Ectodermal cell (in vitro differentiated cells): ENCODE results near the gene SP6.

Experiments used
- H3K27ac ChIP-seq: 2 replicates; pipeline ENCODE4 v1.7.0; 2013; ENCODE audit warnings: mild to moderate bottlenecking, low read depth, low read length; ENCODE audit not compliant: insufficient read depth, poor library complexity, severe bottlenecking
- H3K27me3 ChIP-seq: 2 replicates; pipeline ENCODE4 v1.7.0; 2013; ENCODE audit warnings: mild to moderate bottlenecking, low read length; ENCODE audit not compliant: insufficient read depth, control insufficient read depth, poor library complexity, severe bottlenecking
- H3K36me3 ChIP-seq: one replicate; pipeline ENCODE4 v1.7.0; 2013; ENCODE audit warnings: low read length; ENCODE audit not compliant: control insufficient read depth, insufficient read depth
- H3K4me1 ChIP-seq: one replicate; pipeline ENCODE4 v1.7.0; 2013; ENCODE audit warnings: low read length; ENCODE audit not compliant: control insufficient read depth, insufficient read depth
- H3K4me3 ChIP-seq: 2 replicates; pipeline ENCODE4 v1.7.0; 2013; ENCODE audit warnings: low read depth, low read length, control low read depth; ENCODE audit not compliant: insufficient read depth
- H3K9me3 ChIP-seq: 2 replicates; pipeline ENCODE4 v1.7.0; 2013; ENCODE audit warnings: mild to moderate bottlenecking, low read length, moderate library complexity; ENCODE audit not compliant: control insufficient read depth
- WGBS, 2 experiments: methylation state at CpG; one replicate each; pipeline ENCODE4 v1.1.7; 2013; ENCODE audit warnings: missing lambda C conversion rate in 2 of 2; 5-methylcytosine and 5-hydroxymethylcytosine counted together

Gene SP6

DNA sequence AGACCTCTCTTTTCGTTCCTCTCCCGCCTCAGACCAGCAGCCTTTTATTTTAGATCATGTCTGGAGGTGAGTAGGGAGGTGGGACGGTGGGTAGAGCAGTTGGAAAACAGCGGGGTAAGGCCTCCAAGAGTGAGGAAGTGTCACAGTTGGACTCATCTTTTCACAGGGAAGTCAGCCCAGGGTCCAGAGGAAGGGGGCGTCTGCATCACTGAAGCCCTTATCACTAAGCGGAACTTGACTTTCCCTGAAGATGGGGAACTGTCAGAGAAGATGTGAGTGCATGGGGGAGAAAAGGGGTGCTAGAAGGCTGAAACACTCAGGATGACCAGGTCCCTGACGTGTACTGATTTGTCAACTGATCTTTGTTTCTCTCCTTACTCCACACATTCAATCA is 19.0 kb downstream of the SP6 start:
- Histone ChIP-seq H3K27me3 (no peaks in the 10 kb centered on the region), H3K36me3 (peaks cover 10% of the 10 kb centered on the region), H3K27ac (no peak overlapping the region), H3K9me3 (no peaks in the 10 kb centered on the region), H3K4me3 (peak overlapping the region; percentile 88), H3K4me1 (peaks cover 5% of the 10 kb centered on the region)
- WGBS, 2 experiments = 24% methylated on average over 7 of the region's 7 CpGs

DNA sequence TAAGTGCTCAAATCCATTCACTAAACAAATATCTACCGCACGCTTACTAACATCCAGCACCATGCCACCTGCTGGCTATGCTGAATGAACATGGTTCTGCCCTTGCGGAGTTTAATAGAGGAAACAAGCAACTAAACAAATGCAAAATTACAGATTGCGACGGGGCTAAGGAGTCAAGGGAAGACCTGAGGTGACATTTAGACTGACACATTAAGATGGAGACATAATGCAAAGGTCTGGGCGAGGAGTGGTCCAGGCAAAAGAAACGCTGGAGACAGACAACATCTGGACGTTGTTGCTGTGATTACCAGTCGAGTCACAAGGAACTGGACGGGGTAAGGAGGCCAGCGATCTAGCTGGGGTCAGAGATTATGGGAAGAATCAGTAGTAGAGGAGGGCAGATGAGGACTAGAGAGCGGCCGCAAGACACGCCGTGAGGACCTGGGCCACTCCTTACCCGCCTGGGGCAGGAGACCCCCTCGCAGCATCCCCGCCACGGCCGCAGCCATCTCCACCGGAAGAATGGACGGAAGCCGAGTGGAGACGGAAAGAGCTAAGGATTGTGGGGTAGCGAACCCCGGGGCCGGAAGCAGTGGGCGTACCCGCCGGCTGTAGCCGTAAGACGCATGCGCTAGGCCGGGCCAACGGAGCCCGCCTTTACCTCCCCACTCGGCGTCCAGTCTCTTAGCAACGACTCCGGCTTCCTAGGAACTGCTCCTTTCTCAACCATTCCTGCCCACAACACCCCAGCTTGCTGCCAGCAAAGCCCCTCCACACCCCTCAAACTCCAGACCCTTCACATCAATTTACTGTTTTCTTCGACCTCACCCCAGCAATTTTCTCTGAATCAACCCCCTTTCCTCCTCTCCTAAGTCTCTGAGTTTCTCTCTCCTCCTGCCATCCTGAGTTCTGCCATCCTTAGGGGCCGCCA is 19.7 kb downstream of the SP6 start, which contains the start of the genes LRRC46 and MRPL10:
TSS of gene LRRC46 (plus strand) at position 668 of the 931 bp plus-strand sequence. CDS start 320 bp downstream, outside the sequence.
TSS of gene MRPL10 (minus strand) at position 539 of the 931 bp plus-strand sequence. CDS start at position 509, 30 bp downstream.
- H3K4me1 ChIP-seq = peaks cover 5% of the 10 kb centered on the region
- H3K27ac ChIP-seq = peak within 1 kb of the TSS; percentile 52
- H3K4me3 ChIP-seq = peak within 1 kb of the TSS; percentile 88
- peaks cover 17% of the 10 kb centered on the region for H3K36me3 ChIP-seq
- no peaks in the 10 kb centered on the region for H3K27me3 ChIP-seq
- WGBS, 2 experiments = 0 to 1% methylated on average over 42 of the region's 42 CpGs
- H3K9me3 ChIP-seq = no peaks in the 10 kb centered on the region

DNA sequence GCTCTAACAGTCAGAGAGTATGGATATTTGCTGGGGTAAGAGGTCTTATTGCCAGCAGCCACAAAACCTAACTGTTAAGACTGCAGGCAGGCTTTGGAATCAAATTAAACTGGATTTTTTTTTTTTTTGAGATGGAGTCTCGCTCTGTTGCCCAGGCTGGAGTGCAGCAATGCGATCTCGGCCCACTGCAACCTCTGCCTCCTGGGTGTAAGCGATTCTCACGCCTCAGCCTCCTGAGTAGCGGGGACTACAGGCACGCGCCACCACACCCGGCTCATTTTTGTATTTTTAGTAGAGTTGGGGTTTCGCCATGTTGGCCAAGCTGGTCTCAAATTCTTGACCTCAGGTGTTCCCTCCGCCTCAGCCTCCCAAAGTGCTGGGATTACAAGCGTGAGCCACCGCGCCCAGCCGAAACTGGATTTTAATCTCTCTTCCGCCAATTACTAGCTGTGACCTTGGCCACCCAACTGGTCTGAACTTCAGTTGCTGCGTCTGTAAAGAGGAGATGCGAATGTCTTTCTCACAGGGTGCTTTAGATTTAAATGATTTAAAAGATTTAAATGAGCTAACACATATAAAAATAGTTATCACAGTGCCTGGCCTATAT is 20.5 kb downstream of the SP6 start:
- Histone ChIP-seq H3K4me1 (peaks cover 5% of the 10 kb centered on the region), H3K27me3 (no peaks in the 10 kb centered on the region), H3K27ac (no peak overlapping the region), H3K4me3 (peak overlapping the region; percentile 88), H3K9me3 (no peaks in the 10 kb centered on the region), H3K36me3 (peaks cover 17% of the 10 kb centered on the region)
- 90% methylated on average over 17 to 18 of the region's 18 CpGs for WGBS, 2 experiments

DNA sequence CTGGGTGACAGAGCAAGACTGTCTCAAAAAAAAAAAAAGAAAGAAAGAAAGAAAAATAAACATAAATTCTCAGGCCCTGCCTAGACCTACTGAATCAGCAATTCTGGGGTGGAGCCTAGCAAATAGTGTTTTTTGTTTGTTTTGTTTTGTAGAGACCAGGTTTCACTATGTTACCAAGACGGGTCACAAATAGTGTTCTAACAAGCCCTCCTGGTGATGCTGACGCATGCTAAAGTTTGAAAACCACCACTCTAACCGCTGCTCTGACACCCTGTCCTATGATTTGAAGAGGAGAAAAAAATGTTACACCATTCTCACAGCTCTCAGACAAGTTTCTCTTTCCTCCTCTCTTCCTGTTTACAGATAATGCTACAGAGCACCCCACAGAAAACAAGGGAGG is 21.1 kb downstream of the SP6 start:
- 87 to 95% methylated on average over 3 of the region's 3 CpGs for WGBS, 2 experiments
- no peak overlapping the region for H3K27ac ChIP-seq
- peaks cover 17% of the 10 kb centered on the region for H3K36me3 ChIP-seq
- H3K4me1 ChIP-seq = peaks cover 5% of the 10 kb centered on the region
- H3K27me3 ChIP-seq = no peaks in the 10 kb centered on the region
- H3K4me3 ChIP-seq = no peak overlapping the region
- no peaks in the 10 kb centered on the region for H3K9me3 ChIP-seq

DNA sequence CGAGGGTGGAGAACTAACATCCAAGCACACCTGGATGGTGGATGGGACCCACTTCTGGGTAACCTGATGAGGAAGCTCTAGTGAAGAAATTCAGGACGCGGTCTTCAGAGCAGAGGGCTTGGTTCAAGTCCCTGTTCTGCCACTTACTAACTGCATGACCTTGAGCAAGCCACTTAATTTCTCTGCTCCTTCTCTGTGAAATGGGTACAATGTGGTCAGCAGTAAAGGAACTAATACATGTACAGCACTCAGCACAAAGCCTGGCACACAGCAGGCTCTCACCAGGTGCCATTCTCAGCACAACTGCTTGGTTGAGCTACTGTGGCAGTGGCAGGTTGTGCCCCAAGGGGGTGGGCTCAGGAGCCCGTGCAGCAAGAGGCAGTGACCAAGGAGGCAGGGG is 27.4 kb downstream of the SP6 start:
- Histone ChIP-seq H3K4me1 (peaks cover 10% of the 10 kb centered on the region), H3K36me3 (peaks cover 24% of the 10 kb centered on the region), H3K27ac (no peak overlapping the region), H3K27me3 (no peaks in the 10 kb centered on the region), H3K9me3 (no peaks in the 10 kb centered on the region), H3K4me3 (no peak overlapping the region)
- WGBS, 2 experiments = 92 to 98% methylated on average over 4 of the region's 4 CpGs

DNA sequence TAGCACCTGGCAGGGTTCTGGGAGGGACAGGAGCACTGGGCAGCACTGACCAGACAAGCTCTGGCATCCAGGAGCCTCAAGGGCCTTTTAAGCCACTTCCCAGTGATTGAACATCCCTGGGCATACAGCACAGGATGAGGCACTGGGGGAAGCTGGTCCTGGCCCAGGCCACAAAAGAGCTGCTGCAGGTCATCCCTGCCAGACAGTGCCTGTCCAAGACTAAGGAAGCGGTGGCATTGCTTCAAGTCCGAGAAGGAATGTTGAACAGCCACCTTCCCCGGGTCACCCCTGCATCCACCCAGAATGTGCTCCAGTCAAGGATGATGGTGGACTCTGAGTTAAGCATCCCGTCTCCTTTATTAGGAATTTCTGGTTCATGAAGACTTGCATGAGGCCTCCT is 28.2 kb downstream of the SP6 start:
- Histone ChIP-seq H3K36me3 (peaks cover 19% of the 10 kb centered on the region), H3K4me3 (no peak overlapping the region), H3K4me1 (peaks cover 10% of the 10 kb centered on the region), H3K27ac (no peak overlapping the region), H3K9me3 (no peaks in the 10 kb centered on the region), H3K27me3 (no peaks in the 10 kb centered on the region)
- 92 to 97% methylated on average over 4 of the region's 4 CpGs for WGBS, 2 experiments

DNA sequence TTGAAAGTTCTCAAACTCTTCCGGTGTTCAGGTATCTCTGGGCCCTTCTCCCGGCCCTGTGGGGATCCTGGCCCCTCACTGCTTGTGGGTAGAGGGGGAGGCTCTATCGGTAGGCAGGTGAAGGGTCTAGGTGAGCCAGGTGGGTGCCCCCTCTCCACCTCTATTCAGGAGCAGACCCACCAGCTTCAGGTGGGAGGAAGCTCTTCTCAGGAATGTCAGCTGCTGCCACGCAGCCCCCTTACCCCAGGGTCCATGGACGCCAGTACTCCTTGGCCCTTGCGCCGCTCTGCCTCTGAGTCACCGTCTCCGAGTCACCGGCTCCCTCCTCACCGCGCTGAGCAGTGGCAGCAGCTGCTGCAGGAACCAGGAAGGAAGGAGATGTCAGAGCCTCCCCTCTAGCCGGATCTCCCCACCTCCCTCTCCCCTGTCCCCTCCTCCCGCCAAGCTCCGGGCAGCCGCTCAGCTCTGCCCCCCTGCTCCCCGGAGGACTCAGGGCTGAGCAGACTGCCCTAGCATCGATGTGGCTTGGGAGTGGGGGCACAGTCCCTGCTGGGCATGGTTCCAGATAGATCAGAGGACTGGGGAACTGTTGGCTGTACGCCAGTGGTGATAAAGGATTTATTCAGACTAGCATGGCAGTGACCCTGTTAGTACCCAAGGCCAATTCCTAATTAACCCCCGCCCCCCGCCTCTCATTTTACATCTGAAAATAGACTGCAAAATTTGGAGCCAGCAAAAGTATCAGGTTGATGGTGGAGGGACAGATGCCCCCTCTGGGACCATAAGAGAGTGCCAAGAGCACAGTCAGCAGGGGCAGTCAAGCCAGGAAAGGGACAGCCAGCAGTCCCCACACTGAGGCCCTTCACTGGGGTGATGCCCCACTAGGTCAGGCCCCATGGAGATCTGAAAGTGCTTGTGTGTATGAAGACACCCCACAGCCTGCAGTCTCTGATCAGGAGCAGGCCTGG is 29.3 kb downstream of the SP6 start, which contains the start of gene OSBPL7:
TSS of gene OSBPL7 (minus strand) at position 371 of the 968 bp plus-strand sequence. CDS start 1,516 bp downstream, outside the sequence.
- Histone ChIP-seq H3K27ac (no peak within 1 kb of the TSS), H3K4me3 (peak within 1 kb of the TSS; percentile 62), H3K9me3 (no peaks in the 10 kb centered on the region), H3K36me3 (peaks cover 13% of the 10 kb centered on the region), H3K4me1 (peaks cover 10% of the 10 kb centered on the region), H3K27me3 (no peaks in the 10 kb centered on the region)
- WGBS, 2 experiments = 11% methylated on average over 21 of the region's 21 CpGs

DNA sequence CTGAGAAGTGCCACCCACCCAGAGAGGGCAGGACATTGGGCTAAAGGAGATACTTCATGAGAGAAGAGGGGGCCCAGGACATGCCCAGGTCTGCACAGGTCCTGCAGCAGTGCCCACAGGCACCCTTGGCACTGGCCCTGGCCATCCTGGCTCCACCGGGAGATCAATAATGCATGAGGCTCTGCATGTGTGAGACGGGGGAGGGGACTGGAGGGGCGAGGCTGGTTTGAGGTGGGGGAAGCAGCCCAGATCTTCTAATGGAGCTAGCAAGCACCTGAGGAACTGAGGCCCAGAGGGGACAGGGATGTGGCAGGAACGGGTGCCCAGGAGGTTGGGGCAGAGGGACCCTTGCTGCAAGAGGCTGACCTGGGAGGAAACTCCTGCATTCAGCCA is 29.9 kb downstream of the SP6 start:
- no peaks in the 10 kb centered on the region for H3K27me3 ChIP-seq
- no peak overlapping the region for H3K27ac ChIP-seq
- 10 to 14% methylated on average over 4 of the region's 4 CpGs for WGBS, 2 experiments
- H3K4me1 ChIP-seq = peaks cover 10% of the 10 kb centered on the region
- peaks cover 8% of the 10 kb centered on the region for H3K36me3 ChIP-seq
- no peaks in the 10 kb centered on the region for H3K9me3 ChIP-seq
- peak overlapping the region; percentile 62 for H3K4me3 ChIP-seq

DNA sequence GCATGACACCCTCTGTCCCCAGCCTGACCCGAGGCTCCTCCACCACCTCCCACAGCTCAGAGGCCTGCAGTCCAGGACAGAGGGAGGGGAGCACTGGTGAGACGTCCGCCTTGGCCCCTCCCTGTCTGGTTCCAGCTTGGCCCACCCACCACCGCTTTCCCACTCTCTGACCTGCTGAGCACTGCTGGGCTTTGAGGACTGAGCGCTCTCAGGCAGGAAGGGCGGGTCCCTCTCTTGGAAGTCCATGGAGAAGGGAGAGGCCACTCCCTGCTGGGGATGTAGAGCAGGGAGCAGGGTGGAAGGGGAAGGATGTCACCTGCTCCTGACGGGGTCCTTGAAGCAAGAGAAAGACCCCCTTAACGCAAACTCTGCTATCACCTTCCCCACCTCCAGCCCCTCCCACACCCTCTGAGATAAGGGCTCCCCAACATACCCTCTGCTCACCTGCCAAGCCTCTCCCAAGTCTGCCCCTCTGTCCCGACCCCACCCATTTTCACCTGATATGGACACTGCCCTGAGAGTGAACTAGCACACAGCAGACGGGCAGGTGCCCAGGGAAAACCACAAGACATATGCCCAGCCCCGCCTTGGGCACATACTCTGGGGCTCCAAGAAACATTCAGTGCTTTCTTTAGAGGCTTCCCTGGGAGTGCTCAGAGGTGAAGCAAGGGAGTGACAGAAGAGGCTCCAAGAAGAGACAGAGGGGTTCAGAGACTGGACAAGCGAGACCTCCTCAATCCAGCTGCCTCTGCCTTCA is 30.8 kb downstream of the SP6 start:
- no peak overlapping the region for H3K4me3 ChIP-seq
- WGBS, 2 experiments = 76 to 83% methylated on average over 12 of the region's 12 CpGs

More for the DNA sequence above, 30.8 kb downstream of the SP6 start:
- Histone ChIP-seq H3K9me3 (no peaks in the 10 kb centered on the region), H3K27me3 (no peaks in the 10 kb centered on the region), H3K36me3 (peaks cover 8% of the 10 kb centered on the region), H3K27ac (no peak overlapping the region), H3K4me1 (peaks cover 10% of the 10 kb centered on the region)
